ENCODE data around the gene GOLGA8J. TPM values are rescaled to one million over a fixed set of nuclear protein-coding genes. Genes with fewer than 3 reads are reported as not detected.
"Not testable (repeated sequence)": the region's sequence is repeated elsewhere in the genome, so short reads cannot be mapped to it uniquely, and the experiment has no call there.

The GOLGA8J gene
- total RNA-seq, 4 donors from 2014 or later: not detected

DNA sequence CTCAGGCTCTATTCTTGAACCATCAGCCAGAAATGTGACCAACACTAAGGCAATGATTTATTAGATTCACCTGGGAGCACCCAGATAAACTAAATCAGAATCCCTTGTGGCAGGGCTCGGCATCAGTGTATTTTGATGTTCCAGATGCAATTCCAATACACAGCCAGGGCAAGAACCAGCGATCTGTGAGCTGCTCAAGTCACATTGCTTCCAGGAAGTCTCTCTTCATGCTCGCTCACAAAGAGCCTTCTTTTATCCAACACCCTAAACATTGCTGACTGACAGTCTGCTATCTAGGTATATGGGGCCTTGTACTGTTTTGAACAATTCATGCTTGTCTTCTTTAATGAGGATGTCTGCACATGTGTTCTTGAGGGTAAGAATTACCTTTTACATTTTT, 40.9 kb upstream of the GOLGA8J start:
- intact Hi-C loops (cut with DNase I): no loop called here
- Histone ChIP-seq H3K27ac (replicated peaks in 1 of 4) (no peak overlapping the region), H3K4me3 (no peak overlapping the region), H3K4me1 (peaks cover 0 to 11% (median 7%) of the 10 kb centered on the region in 4 donors), H3K27me3 (peaks cover 0 to 9% (median 0%) of the 10 kb centered on the region in 4 donors), H3K36me3 (no peaks in the 10 kb centered on the region), H3K9me3 (no peaks in the 10 kb centered on the region)
- no peak for TF ChIP-seq EP300 (IDR thresholded peaks at IDR 0.05)
- TF ChIP-seq POLR2A (IDR thresholded peaks at IDR 0.05; ENCODE audit: low read depth): no peak
- TF ChIP-seq, protein P1, sequence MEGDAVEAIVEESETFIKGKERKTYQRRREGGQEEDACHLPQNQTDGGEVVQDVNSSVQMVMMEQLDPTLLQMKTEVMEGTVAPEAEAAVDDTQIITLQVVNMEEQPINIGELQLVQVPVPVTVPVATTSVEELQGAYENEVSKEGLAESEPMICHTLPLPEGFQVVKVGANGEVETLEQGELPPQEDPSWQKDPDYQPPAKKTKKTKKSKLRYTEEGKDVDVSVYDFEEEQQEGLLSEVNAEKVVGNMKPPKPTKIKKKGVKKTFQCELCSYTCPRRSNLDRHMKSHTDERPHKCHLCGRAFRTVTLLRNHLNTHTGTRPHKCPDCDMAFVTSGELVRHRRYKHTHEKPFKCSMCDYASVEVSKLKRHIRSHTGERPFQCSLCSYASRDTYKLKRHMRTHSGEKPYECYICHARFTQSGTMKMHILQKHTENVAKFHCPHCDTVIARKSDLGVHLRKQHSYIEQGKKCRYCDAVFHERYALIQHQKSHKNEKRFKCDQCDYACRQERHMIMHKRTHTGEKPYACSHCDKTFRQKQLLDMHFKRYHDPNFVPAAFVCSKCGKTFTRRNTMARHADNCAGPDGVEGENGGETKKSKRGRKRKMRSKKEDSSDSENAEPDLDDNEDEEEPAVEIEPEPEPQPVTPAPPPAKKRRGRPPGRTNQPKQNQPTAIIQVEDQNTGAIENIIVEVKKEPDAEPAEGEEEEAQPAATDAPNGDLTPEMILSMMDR (IDR thresholded peaks at IDR 0.05): no peak
- TF ChIP-seq POLR2AphosphoS5 (IDR thresholded peaks at IDR 0.05): no peak
- WGBS: 53% methylated on average over 3 of the region's 3 CpGs
- peak; percentile 78 for DNase-seq (ENCODE audit: extremely low spot score)

DNA sequence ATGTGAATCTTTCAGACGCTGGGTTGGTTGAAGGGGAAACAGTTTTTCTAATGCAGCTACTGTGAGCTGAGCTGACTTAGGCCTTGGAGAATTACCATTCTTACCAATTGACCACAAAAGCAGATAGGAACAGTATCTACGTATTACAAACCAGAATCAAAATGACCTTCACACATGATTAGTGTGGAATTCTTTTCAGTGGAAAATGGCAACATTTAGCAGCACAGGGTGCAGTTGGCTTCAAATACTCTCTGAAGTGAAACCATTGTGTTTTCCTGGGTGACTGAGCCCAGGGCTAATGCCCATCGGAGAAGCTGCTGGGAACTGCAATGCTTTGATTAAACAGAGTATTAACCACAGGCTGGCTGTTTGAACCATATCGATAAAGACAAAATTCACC, 40.2 kb upstream of the GOLGA8J start:
- DNase-seq (ENCODE audit: extremely low spot score): peak; percentile 29
- Histone ChIP-seq H3K36me3 (no peaks in the 10 kb centered on the region), H3K9me3 (no peaks in the 10 kb centered on the region), H3K4me1 (peaks cover 0 to 11% (median 7%) of the 10 kb centered on the region in 4 donors), H3K27me3 (peaks cover 0 to 12% (median 0%) of the 10 kb centered on the region in 4 donors), H3K4me3 (no peak overlapping the region), H3K27ac (replicated peaks in 1 of 4) (no peak overlapping the region)
- TF ChIP-seq POLR2A (IDR thresholded peaks at IDR 0.05; ENCODE audit: low read depth): no peak
- TF ChIP-seq EP300 (IDR thresholded peaks at IDR 0.05): no peak
- TF ChIP-seq, protein P1 (IDR thresholded peaks at IDR 0.05): no peak
- TF ChIP-seq POLR2AphosphoS5 (IDR thresholded peaks at IDR 0.05): no peak
- WGBS: 55% methylated on average over 4 of the region's 4 CpGs
- intact Hi-C loops (cut with DNase I): no loop called here

DNA sequence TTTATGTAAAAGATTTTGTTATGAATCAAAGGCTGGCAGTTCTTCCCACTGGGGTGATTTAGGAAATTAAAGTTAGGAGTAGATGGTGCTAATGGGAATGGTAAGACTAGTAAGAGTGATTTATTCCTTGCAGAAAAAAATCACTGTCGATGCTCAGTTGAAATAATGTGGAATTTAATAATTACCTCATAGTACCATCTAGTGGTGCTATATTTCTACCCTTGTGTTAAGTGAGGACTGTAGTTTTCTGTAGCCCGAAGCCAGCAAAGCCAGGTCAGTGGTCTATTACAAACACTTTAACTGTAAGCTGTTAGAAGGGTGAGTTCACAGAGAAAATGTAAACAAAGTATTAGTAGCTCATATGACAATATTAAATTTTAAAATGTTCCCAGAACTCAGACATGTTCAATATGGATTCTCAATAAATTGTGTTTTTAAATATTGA, 39.5 kb upstream of the GOLGA8J start:
- peaks cover 0 to 11% (median 7%) of the 10 kb centered on the region in 4 donors for H3K4me1 ChIP-seq
- intact Hi-C loops (cut with DNase I): no loop called here
- no peaks in the 10 kb centered on the region for H3K36me3 ChIP-seq
- peak; percentile 12 for DNase-seq (ENCODE audit: extremely low spot score)
- H3K27me3 ChIP-seq: peaks cover 0 to 13% (median 0%) of the 10 kb centered on the region in 4 donors
- no peak overlapping the region for H3K27ac ChIP-seq (replicated peaks in 1 of 4)
- H3K4me3 ChIP-seq: no peak overlapping the region
- 42% methylated on average over 2 of the region's 2 CpGs for WGBS
- H3K9me3 ChIP-seq: no peaks in the 10 kb centered on the region
- no peak for TF ChIP-seq POLR2AphosphoS5 (IDR thresholded peaks at IDR 0.05)
- TF ChIP-seq, protein P1 (IDR thresholded peaks at IDR 0.05): peak; percentile 19 to 28 (median 27)

DNA sequence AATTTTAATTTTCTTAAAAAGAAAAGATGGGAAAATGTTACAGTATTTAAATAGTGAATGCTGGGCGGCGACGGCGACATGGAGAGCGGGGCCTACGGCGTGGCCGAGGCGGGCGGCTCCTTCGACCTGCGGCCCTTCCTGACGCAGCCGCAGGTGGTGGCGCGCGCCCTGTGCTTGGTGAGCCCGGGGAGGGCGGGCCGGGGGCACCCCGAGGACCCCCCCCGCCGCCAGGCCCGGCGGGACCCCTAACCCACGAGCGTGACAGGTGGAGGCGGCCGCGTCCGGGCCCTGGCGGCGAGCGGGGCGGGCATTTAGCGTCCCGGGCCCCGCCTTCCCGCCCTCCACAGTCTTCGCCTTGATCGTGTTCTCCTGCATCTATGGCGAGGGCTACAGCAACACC, 38.4 kb upstream of the GOLGA8J start:
- 91% methylated on average over 29 of the region's 42 CpGs for WGBS
- Histone ChIP-seq H3K36me3 (no peaks in the 10 kb centered on the region), H3K4me3 (no peak overlapping the region), H3K27ac (replicated peaks in 1 of 4) (no peak overlapping the region), H3K27me3 (peaks cover 0 to 13% (median 0%) of the 10 kb centered on the region in 4 donors), H3K4me1 (peaks cover 0 to 11% (median 7%) of the 10 kb centered on the region in 4 donors), H3K9me3 (no peaks in the 10 kb centered on the region)
- intact Hi-C loops (cut with DNase I): no loop called here
- DNase-seq (ENCODE audit: extremely low spot score): peak; percentile 68
- TF ChIP-seq EP300 (IDR thresholded peaks at IDR 0.05): no peak

DNA sequence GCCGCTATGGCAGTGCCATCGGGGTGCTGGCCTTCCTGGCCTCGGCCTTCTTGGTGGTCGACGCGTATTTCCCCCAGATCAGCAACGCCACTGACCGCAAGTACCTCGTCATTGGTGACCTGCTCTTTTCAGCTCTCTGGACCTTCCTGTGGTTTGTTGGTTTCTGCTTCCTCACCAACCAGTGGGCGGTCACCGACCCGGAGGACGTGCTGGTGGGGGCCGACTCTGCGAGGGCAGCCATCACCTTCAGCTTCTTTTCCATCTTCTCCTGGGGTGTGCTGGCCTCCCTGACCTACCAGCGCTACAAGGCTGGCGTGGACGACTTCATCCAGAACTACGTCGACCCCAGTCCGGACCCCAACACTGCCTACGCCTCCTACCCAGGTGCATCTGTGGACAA, 37.9 kb upstream of the GOLGA8J start:
- intact Hi-C loops (cut with DNase I); H3K36me3 ChIP-seq; H3K4me3 ChIP-seq; H3K27ac ChIP-seq (replicated peaks in 1 of 4); H3K9me3 ChIP-seq: not testable (repeated sequence)
- peak; percentile 68 for DNase-seq (ENCODE audit: extremely low spot score)
- WGBS: 94% methylated on average over 22 of the region's 22 CpGs
- H3K27me3 ChIP-seq: peaks cover 0 to 13% (median 0%) of the 10 kb centered on the region in 4 donors
- H3K4me1 ChIP-seq: peaks cover 0 to 11% (median 7%) of the 10 kb centered on the region in 4 donors

DNA sequence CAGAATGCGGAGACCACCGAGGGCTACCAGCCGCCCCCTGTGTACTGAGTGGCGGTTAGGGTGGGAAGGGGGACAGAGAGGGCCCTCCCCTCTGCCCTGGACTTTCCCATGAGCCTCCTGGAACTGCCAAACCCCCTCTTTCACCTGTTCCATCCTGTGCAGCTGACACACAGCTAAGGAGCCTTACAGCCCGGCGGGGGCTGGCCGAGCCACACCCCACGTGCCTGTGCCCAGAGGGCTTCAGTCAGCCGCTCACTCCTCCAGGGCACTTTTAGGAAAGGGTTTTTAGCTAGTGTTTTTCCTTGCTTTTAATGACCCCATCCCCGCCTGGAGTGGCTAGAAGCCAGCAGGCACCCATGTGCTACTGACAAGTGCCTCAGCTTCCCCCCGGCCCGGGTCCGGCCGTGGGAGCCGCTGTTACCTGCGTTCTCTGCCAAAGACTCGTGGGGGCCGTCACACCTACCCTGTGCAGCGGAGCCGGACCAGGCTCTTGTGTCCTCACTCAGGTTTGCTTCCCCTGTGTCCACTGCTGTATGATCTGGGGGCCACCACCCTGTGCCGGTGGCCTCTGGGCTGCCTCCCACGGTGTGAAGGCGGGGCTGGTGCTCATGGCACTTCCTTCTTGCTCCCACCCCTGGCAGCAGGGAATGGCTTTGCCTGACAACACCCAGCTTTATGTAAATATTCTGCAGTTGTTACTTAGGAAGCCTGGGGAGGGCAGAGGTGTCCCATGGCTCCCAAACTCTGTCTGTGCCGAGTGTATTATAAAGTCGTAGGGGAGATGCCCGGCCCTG, 37.3 kb upstream of the GOLGA8J start:
- H3K9me3 ChIP-seq; intact Hi-C loops (cut with DNase I): not testable (repeated sequence)

More for the DNA sequence above, 37.3 kb upstream of the GOLGA8J start:
- Histone ChIP-seq H3K4me1 (peaks cover 0 to 11% (median 7%) of the 10 kb centered on the region in 4 donors), H3K27me3 (peaks cover 0 to 13% (median 0%) of the 10 kb centered on the region in 4 donors)
- not testable (repeated sequence) for H3K27ac ChIP-seq (replicated peaks in 1 of 4); H3K36me3 ChIP-seq; H3K4me3 ChIP-seq
- peak; percentile 80 for DNase-seq (ENCODE audit: extremely low spot score)
- 77% methylated on average over 21 of the region's 26 CpGs for WGBS

Measured in esophagus muscularis mucosa (tissue), 4 donors.